ENCODE data around the gene UST. TPM values are rescaled to one million over a fixed set of nuclear protein-coding genes. Genes with fewer than 3 reads are reported as not detected.

Gene UST
- polyA plus RNA-seq, 1 donor (not counting 4 experiments of a cell fraction or from before 2014, with no cell fraction given), result 6.1 TPM

GRCh38 chr6:149065658-149066556, 319.1 kb downstream of the UST start:
- Histone ChIP-seq H2AFZ (ENCODE audit: control insufficient read depth, low read length) (no peak overlapping the region), H4K20me1 (ENCODE audit: control insufficient read depth, extremely low read depth, insufficient read depth, low read length) (no peaks in the 10 kb centered on the region), H3K79me2 (ENCODE audit: control insufficient read depth, insufficient read depth, low read length) (no peaks in the 10 kb centered on the region), H3K4me1 (ENCODE audit: control insufficient read depth, extremely low read depth, insufficient read depth, low read length) (no peaks in the 10 kb centered on the region), H3K36me3 (ENCODE audit: control insufficient read depth in 2 of 2, extremely low read depth in 1 of 2, insufficient read depth in 2 of 2, low read length in 2 of 2) (no peaks in the 10 kb centered on the region), H3K4me2 (ENCODE audit: control insufficient read depth, extremely low read depth, insufficient read depth, low read depth, low read length) (no peak overlapping the region), H3K9ac (ENCODE audit: control insufficient read depth, extremely low read depth, insufficient read depth, low read length) (no peak overlapping the region), H3K27me3 (ENCODE audit: control insufficient read depth, extremely low read depth, insufficient read depth, low read length) (no peaks in the 10 kb centered on the region), H3K9me1 (ENCODE audit: control insufficient read depth, extremely low read depth, insufficient read depth, low read length) (no peaks in the 10 kb centered on the region), H3K4me3 (ENCODE audit: control insufficient read depth in 2 of 3, extremely low read depth in 1 of 3, insufficient read depth in 2 of 3, low read depth in 1 of 3, low read length in 3 of 3) (no peak overlapping the region), H3K27ac (ENCODE audit: control insufficient read depth, insufficient read depth, low read length) (no peak overlapping the region), H3K9me3 (ENCODE audit: control insufficient read depth, low read depth, low read length) (no peaks in the 10 kb centered on the region)
- FAIRE-seq, result no peak
- no peak for TF ChIP-seq CTCF (optimal IDR thresholded peaks at IDR 0.05 in 1 of 3, IDR thresholded peaks at IDR 0.05 in 1 of 3, conservative IDR thresholded peaks at IDR 0.05 in 1 of 3; ENCODE audit: extremely low read depth in 1 of 3, insufficient read depth in 2 of 3, low read length in 3 of 3)
- TF ChIP-seq EZH2 (IDR thresholded peaks at IDR 0.05; ENCODE audit: low read length), result no peak
- dilution Hi-C loops (cut with MboI; ENCODE audit: extremely low pct_ligation_motif_present, low sequenced_read_pairs), result no loop called here
- no peak for DNase-seq (ENCODE audit: low read depth, low spot score)

- no peak overlapping the region for H3K4me3 ChIP-seq (ENCODE audit: control insufficient read depth in 2 of 3, extremely low read depth in 1 of 3, insufficient read depth in 2 of 3, low read depth in 1 of 3, low read length in 3 of 3)
- no peaks in the 10 kb centered on the region for H4K20me1 ChIP-seq (ENCODE audit: control insufficient read depth, extremely low read depth, insufficient read depth, low read length)
- DNase-seq (ENCODE audit: low read depth, low spot score), result no peak
- no peak overlapping the region for H2AFZ ChIP-seq (ENCODE audit: control insufficient read depth, low read length)
- H3K9ac ChIP-seq (ENCODE audit: control insufficient read depth, extremely low read depth, insufficient read depth, low read length), result no peak overlapping the region
- H3K4me1 ChIP-seq (ENCODE audit: control insufficient read depth, extremely low read depth, insufficient read depth, low read length), result no peaks in the 10 kb centered on the region
- TF ChIP-seq EZH2 (IDR thresholded peaks at IDR 0.05; ENCODE audit: low read length) (no peak), CTCF (optimal IDR thresholded peaks at IDR 0.05 in 1 of 3, IDR thresholded peaks at IDR 0.05 in 1 of 3, conservative IDR thresholded peaks at IDR 0.05 in 1 of 3; ENCODE audit: extremely low read depth in 1 of 3, insufficient read depth in 2 of 3, low read length in 3 of 3) (no peak)
- H3K27ac ChIP-seq (ENCODE audit: control insufficient read depth, insufficient read depth, low read length), result no peak overlapping the region
- no peak for FAIRE-seq
- no peaks in the 10 kb centered on the region for H3K9me1 ChIP-seq (ENCODE audit: control insufficient read depth, extremely low read depth, insufficient read depth, low read length)
- H3K79me2 ChIP-seq (ENCODE audit: control insufficient read depth, insufficient read depth, low read length), result no peaks in the 10 kb centered on the region
- H3K27me3 ChIP-seq (ENCODE audit: control insufficient read depth, extremely low read depth, insufficient read depth, low read length), result no peaks in the 10 kb centered on the region
- H3K36me3 ChIP-seq (ENCODE audit: control insufficient read depth in 2 of 2, extremely low read depth in 1 of 2, insufficient read depth in 2 of 2, low read length in 2 of 2), result no peaks in the 10 kb centered on the region
- no peak overlapping the region for H3K4me2 ChIP-seq (ENCODE audit: control insufficient read depth, extremely low read depth, insufficient read depth, low read depth, low read length)
- dilution Hi-C loops (cut with MboI; ENCODE audit: extremely low pct_ligation_motif_present, low sequenced_read_pairs), result no loop called here
- H3K9me3 ChIP-seq (ENCODE audit: control insufficient read depth, low read depth, low read length), result no peaks in the 10 kb centered on the region
Measured at GRCh38 chr6:149071997-149072396, 325.2 kb downstream of the UST start.
